NT2/D1 (cell line): ENCODE results near the gene CD300LG.

Source experiments
- SUZ12 ChIP-seq: IDR thresholded peaks from 2 replicates; pipeline ENCODE4 v1.6.1; 2011; ENCODE audit not compliant: insufficient read length, insufficient read depth; ENCODE audit errors: extremely low read depth
- YY1 ChIP-seq: IDR thresholded peaks from 2 replicates; pipeline ENCODE4 v1.6.1; 2011; ENCODE audit not compliant: insufficient read length, insufficient read depth
- ZNF274 ChIP-seq: IDR thresholded peaks from 2 replicates; pipeline ENCODE4 v1.6.1; 2011; ENCODE audit warnings: mild to moderate bottlenecking, low read depth, low read length

DNA sequence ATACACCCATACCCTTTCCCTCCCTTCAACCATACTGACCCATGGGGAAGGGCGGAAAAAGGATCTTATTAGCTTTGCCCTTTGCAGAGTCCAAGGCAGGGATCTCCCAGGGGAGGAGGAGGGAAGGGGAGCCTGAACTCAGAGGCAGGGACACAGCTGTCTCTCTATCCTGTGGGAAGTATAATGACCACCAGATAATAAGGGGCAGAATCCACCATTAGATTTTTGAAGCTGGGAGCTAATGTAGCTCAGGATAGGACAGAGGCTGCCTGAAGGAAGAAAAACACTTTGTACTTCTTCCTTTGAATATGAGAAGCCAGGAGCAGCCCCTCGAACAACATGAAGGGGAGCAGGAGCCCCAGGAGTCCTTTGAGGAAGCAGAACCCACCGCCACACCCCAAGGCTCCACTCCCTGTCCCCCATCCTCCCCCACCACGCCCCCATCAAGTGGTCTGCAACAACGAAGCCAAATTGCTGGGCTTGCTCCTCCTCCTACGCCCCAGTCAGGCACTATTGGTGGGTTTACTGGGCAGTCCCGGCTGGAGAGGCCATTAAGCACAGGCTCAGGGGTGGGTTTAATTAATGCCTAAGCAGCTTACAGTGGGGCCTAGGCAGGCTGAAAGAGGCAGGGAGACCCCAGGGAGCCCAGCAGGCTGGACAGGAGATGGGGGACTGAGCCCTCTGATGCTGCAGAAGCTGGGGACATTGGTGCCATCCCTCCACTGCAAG lies 55.0 kb downstream of the CD300LG start:
- no peak for TF ChIP-seq ZNF274
- no peak for TF ChIP-seq SUZ12
- TF ChIP-seq YY1, result no peak
